Measurements from ENCODE around the gene PCNX2.

DNA sequence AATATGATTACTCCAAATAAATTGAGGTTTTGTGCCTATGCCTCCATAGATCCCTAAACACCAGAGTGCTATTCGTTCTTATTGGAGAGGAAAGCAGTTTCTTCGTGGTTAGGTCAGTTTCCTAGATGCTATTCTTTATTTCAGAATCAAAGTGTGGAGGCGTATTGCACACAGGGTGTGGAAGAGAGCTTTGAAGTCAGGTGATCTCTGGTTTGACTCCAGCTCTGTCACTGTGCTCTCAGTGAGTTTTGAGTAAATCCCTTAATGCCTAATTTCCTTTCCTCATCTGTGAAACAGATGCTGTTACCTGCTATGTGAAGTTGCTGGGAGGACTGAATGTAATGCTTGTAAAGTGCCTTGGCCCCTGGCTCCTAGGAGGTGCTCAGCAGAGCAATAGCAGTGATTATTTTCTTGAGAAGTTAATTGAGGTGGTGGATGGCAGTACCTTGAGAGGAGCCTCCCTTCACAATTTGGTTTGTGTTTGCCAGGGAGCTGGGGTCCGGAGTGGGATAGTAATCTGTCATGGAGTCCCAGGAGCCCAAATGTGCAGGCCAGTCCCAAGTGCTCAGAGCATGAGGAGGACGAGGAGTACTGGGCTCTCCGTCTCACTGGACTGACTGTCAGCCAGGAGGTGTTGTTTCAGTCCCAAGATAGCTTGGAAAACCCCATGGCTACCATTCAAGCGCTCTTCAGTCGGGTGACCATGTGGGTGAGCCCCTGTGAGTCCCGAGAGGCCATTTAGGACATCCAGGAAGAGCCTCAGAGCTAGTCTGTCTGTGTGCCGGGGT, 330.2 kb downstream of the PCNX2 start:
- TF ChIP-seq CTCF (conservative IDR thresholded peaks at IDR 0.05; ENCODE audit: low read depth, low read length) (no peak), EZH2 (IDR thresholded peaks at IDR 0.05; ENCODE audit: borderline replicate concordance, low read depth, low read length, poor library complexity, severe bottlenecking) (no peak)
